HG02588 (cell line): Measurements from ENCODE around the gene SIL1.
A peak's percentile ranks its signal among the peaks of the same experiment; 100 is the strongest.
"Not testable (repeated sequence)": the region's sequence is repeated elsewhere in the genome, so short reads cannot be mapped to it uniquely, and the experiment has no call there.

Experiments used
- ATAC-seq: cut with Tn5 transposase; IDR thresholded peaks from one replicate; pipeline ENCODE4 v1.9.1; 2021; ENCODE audit warnings: mild to moderate bottlenecking, moderate library complexity; ENCODE audit not compliant: unreplicated experiment

Gene SIL1

GRCh38 chr5:139197710-139198669 lies at the start of gene SIL1:
SIL1 (minus strand) TSS chr5:139198368; CDS start chr5:139127843, 70,525 bp downstream.
- peak; percentile 97 for ATAC-seq

GRCh38 chr5:139246394-139246793 lies 48.2 kb upstream of the SIL1 start:
- no peak for ATAC-seq

- ATAC-seq, result no peak
Measured at GRCh38 chr5:139245637-139246339, 47.6 kb upstream of the SIL1 start.

- no peak for ATAC-seq
Measured at GRCh38 chr5:139243425-139243970, 45.3 kb upstream of the SIL1 start.

GRCh38 chr5:139241139-139241538 lies 43.0 kb upstream of the SIL1 start:
- no peak for ATAC-seq

GRCh38 chr5:139236479-139236878 lies 38.3 kb upstream of the SIL1 start:
- no peak for ATAC-seq

GRCh38 chr5:139232147-139232724 lies 34.1 kb upstream of the SIL1 start:
- ATAC-seq, result no peak

- ATAC-seq, result no peak
Measured at GRCh38 chr5:139228201-139228803, 30.1 kb upstream of the SIL1 start.

- no peak for ATAC-seq
Measured at GRCh38 chr5:139226131-139226530, 28.0 kb upstream of the SIL1 start.

- ATAC-seq, result no peak
Measured at GRCh38 chr5:139223481-139223880, 25.3 kb upstream of the SIL1 start.

- no peak for ATAC-seq
Measured at GRCh38 chr5:139222346-139222745, 24.2 kb upstream of the SIL1 start.

GRCh38 chr5:139218038-139218437 lies 19.9 kb upstream of the SIL1 start:
- not testable (repeated sequence) for ATAC-seq

GRCh38 chr5:139215107-139215975 lies 17.2 kb upstream of the SIL1 start:
- no peak for ATAC-seq

GRCh38 chr5:139214646-139215045 lies 16.5 kb upstream of the SIL1 start:
- no peak for ATAC-seq

- ATAC-seq, result no peak
Measured at GRCh38 chr5:139212906-139213305, 14.7 kb upstream of the SIL1 start.

GRCh38 chr5:139212486-139212885 lies 14.3 kb upstream of the SIL1 start:
- ATAC-seq, result no peak

- no peak for ATAC-seq
Measured at GRCh38 chr5:139210585-139210984, 12.4 kb upstream of the SIL1 start.

GRCh38 chr5:139207297-139208000 lies 9.3 kb upstream of the SIL1 start:
- ATAC-seq, result no peak

- ATAC-seq, result no peak
Measured at GRCh38 chr5:139205586-139205985, 7.4 kb upstream of the SIL1 start.
